DND-41 (cell line): ENCODE data around the gene ITGA1.

Experiments used
- ATAC-seq: fragments of 200-7000 bp; cut with Tn5 transposase; 3 replicates; pipeline ENCODE4 v1.9.1; 2021; ENCODE audit warnings: low read depth; ENCODE audit not compliant: insufficient read depth
- DNase-seq: peaks from one replicate; pipeline ENCODE4 v3.0.0-alpha.2; 2020
- H2AFZ ChIP-seq: 2 replicates; pipeline ENCODE4 v1.6.0; 2012; ENCODE audit warnings: low read depth, low read length
- H3K27ac ChIP-seq: 2 replicates; pipeline ENCODE4 v1.5.1; 2012; ENCODE audit warnings: low read length, inconsistent platforms
- H3K27me3 ChIP-seq: fragments of 200-600 bp; sonication (generic); 2 replicates; pipeline ENCODE4 v1.6.0; 2012; ENCODE audit warnings: low read length, mild to moderate bottlenecking, inconsistent platforms; ENCODE audit not compliant: insufficient read depth, poor library complexity
- H3K36me3 ChIP-seq: 2 replicates; pipeline ENCODE4 v1.5.1; 2012; ENCODE audit warnings: low read length, inconsistent platforms; ENCODE audit not compliant: insufficient read depth
- H3K4me1 ChIP-seq: 2 replicates; pipeline ENCODE4 v1.5.1; 2012; ENCODE audit warnings: mild to moderate bottlenecking, low read length; ENCODE audit not compliant: insufficient read depth
- H3K4me2 ChIP-seq: 2 replicates; pipeline ENCODE4 v1.6.0; 2012; ENCODE audit warnings: mild to moderate bottlenecking, moderate library complexity, low read length, inconsistent platforms; ENCODE audit not compliant: insufficient read depth
- H3K4me3 ChIP-seq, 2 experiments: fragments of 200-600 bp in 1 of 2; shearing (Covaris generic) in 1 of 2; 2 replicates each; pipeline ENCODE4 v1.5.1; 2012 to 2016; ENCODE audit warnings: inconsistent platforms in 2 of 2, low read length in 2 of 2, mild to moderate bottlenecking in 2 of 2, low read depth in 1 of 2, moderate library complexity in 1 of 2
- H3K79me2 ChIP-seq: 2 replicates; pipeline ENCODE4 v1.6.0; 2012; ENCODE audit warnings: low read length, inconsistent platforms; ENCODE audit not compliant: insufficient read depth
- H3K9ac ChIP-seq: 2 replicates; pipeline ENCODE4 v1.6.0; 2012; ENCODE audit warnings: low read depth, mild to moderate bottlenecking, inconsistent platforms, low read length, moderate library complexity
- H3K9me3 ChIP-seq: 2 replicates; pipeline ENCODE4 v1.5.1; 2012; ENCODE audit warnings: low read length, moderate library complexity, mild to moderate bottlenecking, inconsistent platforms; ENCODE audit not compliant: insufficient read depth, severe bottlenecking
- H4K20me1 ChIP-seq: 2 replicates; pipeline ENCODE4 v1.6.0; 2012; ENCODE audit warnings: low read length; ENCODE audit not compliant: insufficient read depth
- EZH2 ChIP-seq: IDR thresholded peaks from 3 replicates; pipeline ENCODE4 v1.6.1; 2012; ENCODE audit warnings: borderline replicate concordance, low read depth, mild to moderate bottlenecking, moderate library complexity, low read length, inconsistent platforms; ENCODE audit not compliant: severe bottlenecking
- TF ChIP-seq, protein P1 (sequence below): IDR thresholded peaks from 2 replicates; pipeline ENCODE4 v1.5.1; 2012; ENCODE audit warnings: borderline replicate concordance, low read length, moderate library complexity, mild to moderate bottlenecking; ENCODE audit not compliant: poor library complexity, severe bottlenecking; ENCODE audit errors: extremely low read depth

ITGA1 gene

DNA sequence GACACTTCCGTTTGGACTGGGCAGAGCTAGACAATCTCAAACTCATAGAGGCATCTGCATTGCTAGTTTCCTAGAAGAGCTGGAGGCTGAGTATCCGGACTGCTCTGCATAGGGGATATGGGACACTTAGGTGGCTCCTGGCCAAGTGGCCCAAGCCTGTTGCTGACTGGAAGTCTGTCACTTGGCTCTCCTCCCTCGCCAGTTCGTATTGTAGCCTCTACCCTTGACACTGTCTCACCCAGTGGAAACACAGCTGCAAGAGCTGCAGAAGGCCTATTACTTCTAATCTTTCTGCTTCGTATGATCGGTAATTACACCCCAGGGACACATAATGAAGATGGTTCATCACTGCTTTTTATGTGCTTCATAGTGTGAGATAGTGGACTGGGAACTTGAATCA lies 34.7 kb downstream of the ITGA1 start:
- ATAC-seq (no peak), DNase-seq (no peak)
- H2AFZ ChIP-seq: no peak overlapping the region
- no peak overlapping the region for H3K9ac ChIP-seq
- no peak overlapping the region for H3K4me3 ChIP-seq
- H3K4me2 ChIP-seq: no peak overlapping the region
- no peak overlapping the region for H3K27ac ChIP-seq
- H3K79me2 ChIP-seq: peaks cover 16% of the 10 kb centered on the region
- H3K27me3 ChIP-seq: no peaks in the 10 kb centered on the region
- no peaks in the 10 kb centered on the region for H3K36me3 ChIP-seq
- TF ChIP-seq, protein P1, sequence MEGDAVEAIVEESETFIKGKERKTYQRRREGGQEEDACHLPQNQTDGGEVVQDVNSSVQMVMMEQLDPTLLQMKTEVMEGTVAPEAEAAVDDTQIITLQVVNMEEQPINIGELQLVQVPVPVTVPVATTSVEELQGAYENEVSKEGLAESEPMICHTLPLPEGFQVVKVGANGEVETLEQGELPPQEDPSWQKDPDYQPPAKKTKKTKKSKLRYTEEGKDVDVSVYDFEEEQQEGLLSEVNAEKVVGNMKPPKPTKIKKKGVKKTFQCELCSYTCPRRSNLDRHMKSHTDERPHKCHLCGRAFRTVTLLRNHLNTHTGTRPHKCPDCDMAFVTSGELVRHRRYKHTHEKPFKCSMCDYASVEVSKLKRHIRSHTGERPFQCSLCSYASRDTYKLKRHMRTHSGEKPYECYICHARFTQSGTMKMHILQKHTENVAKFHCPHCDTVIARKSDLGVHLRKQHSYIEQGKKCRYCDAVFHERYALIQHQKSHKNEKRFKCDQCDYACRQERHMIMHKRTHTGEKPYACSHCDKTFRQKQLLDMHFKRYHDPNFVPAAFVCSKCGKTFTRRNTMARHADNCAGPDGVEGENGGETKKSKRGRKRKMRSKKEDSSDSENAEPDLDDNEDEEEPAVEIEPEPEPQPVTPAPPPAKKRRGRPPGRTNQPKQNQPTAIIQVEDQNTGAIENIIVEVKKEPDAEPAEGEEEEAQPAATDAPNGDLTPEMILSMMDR: no peak
- no peak for TF ChIP-seq EZH2
- no peaks in the 10 kb centered on the region for H4K20me1 ChIP-seq
- H3K4me1 ChIP-seq: no peaks in the 10 kb centered on the region
- peaks cover 2% of the 10 kb centered on the region for H3K9me3 ChIP-seq

DNA sequence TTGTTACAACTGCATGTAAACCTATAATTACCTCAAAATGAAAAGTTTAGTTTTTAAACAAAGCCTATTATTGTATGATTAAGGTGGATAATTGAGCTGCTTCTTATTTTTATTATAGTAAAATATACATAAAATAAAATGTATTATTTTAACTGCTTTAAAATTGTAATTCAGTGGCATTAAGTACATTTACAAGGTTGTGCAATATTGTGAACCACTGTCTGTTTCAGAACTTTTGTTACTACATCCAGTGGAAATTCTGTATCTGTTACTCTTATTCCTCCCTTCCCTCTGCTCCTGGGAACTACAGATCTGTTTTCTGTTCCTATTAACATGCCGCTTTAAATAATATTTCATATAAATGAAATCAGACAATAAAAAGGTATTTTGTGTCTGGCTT lies 37.1 kb downstream of the ITGA1 start:
- peaks cover 16% of the 10 kb centered on the region; the same call in 1 of the 2 replicates for H3K79me2 ChIP-seq
- no peak for TF ChIP-seq EZH2
- TF ChIP-seq, protein P1: no peak
- H3K4me3 ChIP-seq: no peak overlapping the region
- no peak overlapping the region for H2AFZ ChIP-seq
- no peak overlapping the region for H3K4me2 ChIP-seq
- no peak overlapping the region for H3K9ac ChIP-seq
- no peak for ATAC-seq
- H3K27me3 ChIP-seq: no peaks in the 10 kb centered on the region
- H3K36me3 ChIP-seq: no peaks in the 10 kb centered on the region; the same call in 1 of the 2 replicates
- DNase-seq: no peak
- H4K20me1 ChIP-seq: no peaks in the 10 kb centered on the region
- no peak overlapping the region for H3K27ac ChIP-seq
- H3K9me3 ChIP-seq: no peaks in the 10 kb centered on the region
- no peaks in the 10 kb centered on the region for H3K4me1 ChIP-seq

DNA sequence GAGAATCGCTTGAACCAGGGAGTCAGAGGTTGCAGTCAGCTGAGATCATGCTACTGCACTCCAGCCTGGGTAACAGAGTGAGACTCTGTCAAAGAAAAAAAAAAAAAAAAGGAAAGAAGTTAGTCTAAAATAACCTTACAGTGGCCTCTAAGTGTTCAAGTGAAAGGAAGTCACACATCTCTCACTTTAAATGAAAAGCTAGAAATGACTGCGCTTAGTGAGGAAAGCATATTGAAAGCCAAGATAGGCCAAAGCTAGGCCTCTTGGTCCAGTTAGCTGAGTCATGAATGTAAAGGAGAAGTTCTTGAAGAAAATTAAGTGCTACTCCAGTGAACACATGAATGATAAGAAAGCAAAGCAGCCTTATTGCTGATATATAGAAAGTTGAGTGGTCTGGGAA lies 38.1 kb downstream of the ITGA1 start:
- TF ChIP-seq, protein P1: no peak
- no peak for TF ChIP-seq EZH2

DNA sequence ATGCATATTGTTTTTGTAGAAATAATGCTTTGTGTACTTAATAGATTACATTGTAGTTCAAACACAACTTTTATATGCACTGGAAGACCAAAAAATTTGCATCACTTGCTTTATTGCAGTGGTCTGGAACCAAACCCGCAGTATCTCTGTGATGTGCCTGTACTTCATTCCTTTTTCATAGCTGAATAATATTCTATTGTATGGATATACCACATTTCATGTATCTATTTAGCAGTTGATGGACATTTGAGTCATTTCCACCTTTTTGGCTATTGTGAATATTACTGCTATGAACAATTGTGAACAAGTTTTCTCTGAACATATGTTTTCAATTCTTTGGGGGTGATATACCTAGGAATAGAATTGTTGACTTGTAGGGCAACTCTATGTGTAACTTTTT lies 40.1 kb downstream of the ITGA1 start:
- Histone ChIP-seq H3K79me2 (peaks cover 4% of the 10 kb centered on the region; the same call in 1 of the 2 replicates), H3K4me2 (no peak overlapping the region), H3K27me3 (no peaks in the 10 kb centered on the region), H3K4me1 (no peaks in the 10 kb centered on the region), H2AFZ (no peak overlapping the region), H3K36me3 (no peaks in the 10 kb centered on the region; the same call in 1 of the 2 replicates), H3K9me3 (no peaks in the 10 kb centered on the region), H3K9ac (no peak overlapping the region), H3K4me3 (no peak overlapping the region), H4K20me1 (no peaks in the 10 kb centered on the region), H3K27ac (no peak overlapping the region)
- no peak for DNase-seq
- TF ChIP-seq, protein P1: no peak
- no peak for TF ChIP-seq EZH2
- ATAC-seq: no peak

More for the DNA sequence above, 38.1 kb downstream of the ITGA1 start:
- Histone ChIP-seq H3K36me3 (no peaks in the 10 kb centered on the region; the same call in 1 of the 2 replicates), H4K20me1 (no peaks in the 10 kb centered on the region), H3K9ac (no peak overlapping the region), H3K27ac (no peak overlapping the region), H3K9me3 (no peaks in the 10 kb centered on the region), H3K79me2 (peaks cover 11% of the 10 kb centered on the region; the same call in 1 of the 2 replicates), H3K4me2 (no peak overlapping the region), H3K4me3 (no peak overlapping the region), H3K4me1 (no peaks in the 10 kb centered on the region), H2AFZ (no peak overlapping the region), H3K27me3 (no peaks in the 10 kb centered on the region)
- DNase-seq: no peak
- no peak for ATAC-seq
